Karpas-422 (cell line): ENCODE results near the gene RTN4. TPM values are rescaled to one million over a fixed set of nuclear protein-coding genes. Genes with fewer than 3 reads are reported as not detected.

Experiments used
- DNase-seq: peaks from one replicate; pipeline ENCODE4 v3.0.0-alpha.2; 2015
- H2AFZ ChIP-seq: fragments of 200-600 bp; sonication (generic); 2 replicates; pipeline ENCODE4 v1.6.1; 2014; ENCODE audit warnings: antibody characterized with exemption, low read length, mixed read lengths
- H3K27ac ChIP-seq: fragments of 200-600 bp; sonication (generic); 2 replicates; pipeline ENCODE4 v1.5.1; 2014; ENCODE audit warnings: mild to moderate bottlenecking, low read length, moderate library complexity
- H3K27me3 ChIP-seq: fragments of 200-600 bp; sonication (generic); 2 replicates; pipeline ENCODE4 v1.6.1; 2014; ENCODE audit warnings: low read length, mixed read lengths
- H3K36me3 ChIP-seq: fragments of 200-600 bp; sonication (generic); 2 replicates; pipeline ENCODE4 v1.6.1; 2014; ENCODE audit warnings: low read length, mixed read lengths; ENCODE audit not compliant: insufficient read depth
- H3K4me1 ChIP-seq: fragments of 200-600 bp; sonication (generic); 2 replicates; pipeline ENCODE4 v1.6.1; 2014; ENCODE audit warnings: mild to moderate bottlenecking, low read length, mixed read lengths
- H3K4me2 ChIP-seq: fragments of 200-600 bp; sonication (generic); 2 replicates; pipeline ENCODE4 v1.6.1; 2014; ENCODE audit warnings: low read length, low read depth, mild to moderate bottlenecking; ENCODE audit not compliant: poor library complexity, severe bottlenecking
- H3K4me3 ChIP-seq: fragments of 200-600 bp; sonication (generic); 2 replicates; pipeline ENCODE4 v1.5.1; 2014; ENCODE audit warnings: mild to moderate bottlenecking, antibody characterized with exemption, low read length, mixed read lengths
- H3K79me2 ChIP-seq: fragments of 200-600 bp; sonication (generic); 2 replicates; pipeline ENCODE4 v1.6.1; 2014; ENCODE audit warnings: mild to moderate bottlenecking, low read length, mixed read lengths
- H3K9ac ChIP-seq: fragments of 200-600 bp; sonication (generic); 2 replicates; pipeline ENCODE4 v1.6.0; 2014; ENCODE audit warnings: low read length
- H3K9me2 ChIP-seq: fragments of 200-600 bp; sonication (generic), shearing (Covaris generic); replicated peaks from 2 replicates; pipeline ENCODE4 v1.6.0; 2014; ENCODE audit warnings: mild to moderate bottlenecking, low read length, moderate library complexity; ENCODE audit not compliant: insufficient read depth
- H3K9me3 ChIP-seq: fragments of 300-700, 200-600 bp; sonication (generic); 2 replicates; pipeline ENCODE4 v1.6.1; 2014; ENCODE audit warnings: low read length, mixed read lengths
- H4K20me1 ChIP-seq: fragments of 200-600 bp; sonication (generic); 2 replicates; pipeline ENCODE4 v1.6.1; 2014; ENCODE audit warnings: mild to moderate bottlenecking, antibody characterized with exemption, low read length, low read depth; ENCODE audit not compliant: insufficient read depth
- total RNA-seq: library from RNA; depleted of rRNA; stranded (reverse); fragments of >200 nt; shearing (Covaris generic); gene quantifications from 2 replicates; pipeline ENCODE4 v1.2.3, GENCODE V29; 2014; ENCODE audit warnings: low replicate concordance

Gene RTN4
- total RNA-seq, 1 experiment from 2014 or later, result 109 TPM

GRCh38 chr2:55025082-55025481, 25.2 kb downstream of the RTN4 start:
- no peak overlapping the region for H2AFZ ChIP-seq
- H3K9me3 ChIP-seq, result no peaks in the 10 kb centered on the region
- H3K79me2 ChIP-seq, result peaks cover 98% of the 10 kb centered on the region
- peak overlapping the region; percentile 87 for H3K27ac ChIP-seq
- no peaks in the 10 kb centered on the region for H3K9me2 ChIP-seq
- H3K4me3 ChIP-seq, result peak overlapping the region; percentile 50
- H3K4me2 ChIP-seq, result peak overlapping the region; percentile 71
- H4K20me1 ChIP-seq, result no peaks in the 10 kb centered on the region
- no peaks in the 10 kb centered on the region for H3K27me3 ChIP-seq
- peaks cover 88% of the 10 kb centered on the region for H3K4me1 ChIP-seq
- peak overlapping the region; percentile 46 for H3K9ac ChIP-seq
- no peaks in the 10 kb centered on the region for H3K36me3 ChIP-seq
- peak; percentile 75 for DNase-seq

GRCh38 chr2:55022476-55022875, 27.8 kb downstream of the RTN4 start:
- no peaks in the 10 kb centered on the region for H3K9me3 ChIP-seq
- H3K36me3 ChIP-seq, result peaks cover 19% of the 10 kb centered on the region
- H3K4me3 ChIP-seq, result no peak overlapping the region
- no peak overlapping the region for H3K9ac ChIP-seq
- DNase-seq, result no peak
- no peaks in the 10 kb centered on the region for H3K27me3 ChIP-seq
- peak overlapping the region; percentile 87 for H3K27ac ChIP-seq
- no peaks in the 10 kb centered on the region for H4K20me1 ChIP-seq
- no peak overlapping the region for H3K4me2 ChIP-seq
- no peak overlapping the region for H2AFZ ChIP-seq
- no peaks in the 10 kb centered on the region for H3K9me2 ChIP-seq
- H3K79me2 ChIP-seq, result peaks cover 98% of the 10 kb centered on the region
- peaks cover 85% of the 10 kb centered on the region for H3K4me1 ChIP-seq

GRCh38 chr2:55019526-55020258, 30.6 kb downstream of the RTN4 start:
- Histone ChIP-seq H2AFZ (no peak overlapping the region), H3K9ac (peak overlapping the region; percentile 5; the same call in 1 of the 2 replicates), H4K20me1 (no peaks in the 10 kb centered on the region), H3K27ac (peak overlapping the region; percentile 81), H3K27me3 (no peaks in the 10 kb centered on the region), H3K4me1 (peaks cover 61% of the 10 kb centered on the region), H3K79me2 (peaks cover 98% of the 10 kb centered on the region), H3K9me2 (no peaks in the 10 kb centered on the region), H3K9me3 (no peaks in the 10 kb centered on the region), H3K4me3 (peak overlapping the region; percentile 18; the same call in 1 of the 2 replicates), H3K4me2 (peak overlapping the region; percentile 59), H3K36me3 (peaks cover 24% of the 10 kb centered on the region)
- DNase-seq, result peak; percentile 70

GRCh38 chr2:55018619-55019018, 31.6 kb downstream of the RTN4 start:
- peaks cover 24% of the 10 kb centered on the region for H3K36me3 ChIP-seq
- H3K9me3 ChIP-seq, result no peaks in the 10 kb centered on the region
- H3K9ac ChIP-seq, result no peak overlapping the region
- peaks cover 61% of the 10 kb centered on the region for H3K4me1 ChIP-seq
- H3K4me2 ChIP-seq, result peak overlapping the region; percentile 59
- H3K9me2 ChIP-seq, result no peaks in the 10 kb centered on the region
- no peaks in the 10 kb centered on the region for H3K27me3 ChIP-seq
- peaks cover 99% of the 10 kb centered on the region for H3K79me2 ChIP-seq
- DNase-seq, result no peak
- no peak overlapping the region for H2AFZ ChIP-seq
- no peak overlapping the region for H3K4me3 ChIP-seq
- H4K20me1 ChIP-seq, result no peaks in the 10 kb centered on the region
- peak overlapping the region; percentile 81; the same call in 1 of the 2 replicates for H3K27ac ChIP-seq

- peaks cover 24% of the 10 kb centered on the region for H3K36me3 ChIP-seq
- no peaks in the 10 kb centered on the region for H3K9me3 ChIP-seq
- DNase-seq, result no peak
- H3K9me2 ChIP-seq, result no peaks in the 10 kb centered on the region
- no peak overlapping the region for H2AFZ ChIP-seq
- peak overlapping the region; percentile 81; the same call in 1 of the 2 replicates for H3K27ac ChIP-seq
- no peak overlapping the region for H3K4me2 ChIP-seq
- no peaks in the 10 kb centered on the region for H3K27me3 ChIP-seq
- peaks cover 61% of the 10 kb centered on the region for H3K4me1 ChIP-seq
- no peak overlapping the region for H3K9ac ChIP-seq
- no peaks in the 10 kb centered on the region for H4K20me1 ChIP-seq
- H3K79me2 ChIP-seq, result peaks cover 99% of the 10 kb centered on the region
- H3K4me3 ChIP-seq, result no peak overlapping the region
Measured at GRCh38 chr2:55017880-55018279, 32.4 kb downstream of the RTN4 start.

- Histone ChIP-seq H3K27me3 (no peaks in the 10 kb centered on the region), H3K4me3 (no peak overlapping the region), H3K9ac (no peak overlapping the region), H3K9me3 (no peaks in the 10 kb centered on the region), H3K9me2 (no peaks in the 10 kb centered on the region), H3K4me1 (peaks cover 61% of the 10 kb centered on the region), H2AFZ (no peak overlapping the region), H3K27ac (no peak overlapping the region), H4K20me1 (no peaks in the 10 kb centered on the region), H3K79me2 (peaks cover 99% of the 10 kb centered on the region), H3K4me2 (no peak overlapping the region), H3K36me3 (peaks cover 24% of the 10 kb centered on the region)
- DNase-seq, result no peak
Measured at GRCh38 chr2:55017428-55017827, 32.8 kb downstream of the RTN4 start.

- no peak overlapping the region for H2AFZ ChIP-seq
- peaks cover 24% of the 10 kb centered on the region for H3K36me3 ChIP-seq
- H3K27me3 ChIP-seq, result no peaks in the 10 kb centered on the region
- H4K20me1 ChIP-seq, result no peaks in the 10 kb centered on the region
- DNase-seq, result peak; percentile 73
- no peak overlapping the region for H3K27ac ChIP-seq
- peaks cover 64% of the 10 kb centered on the region for H3K4me1 ChIP-seq
- H3K4me3 ChIP-seq, result no peak overlapping the region
- peaks cover 100% of the 10 kb centered on the region for H3K79me2 ChIP-seq
- no peak overlapping the region for H3K4me2 ChIP-seq
- no peak overlapping the region for H3K9ac ChIP-seq
- H3K9me3 ChIP-seq, result no peaks in the 10 kb centered on the region
- no peaks in the 10 kb centered on the region for H3K9me2 ChIP-seq
Measured at GRCh38 chr2:55014962-55015939, 35.0 kb downstream of the RTN4 start.

- peak; percentile 67 for DNase-seq
- Histone ChIP-seq H3K9ac (peak overlapping the region; percentile 1; the same call in 1 of the 2 replicates), H3K4me2 (peak overlapping the region; percentile 37), H3K27ac (peak overlapping the region; percentile 85), H4K20me1 (no peaks in the 10 kb centered on the region), H3K4me1 (peaks cover 64% of the 10 kb centered on the region), H3K79me2 (peaks cover 100% of the 10 kb centered on the region), H3K36me3 (peaks cover 19% of the 10 kb centered on the region), H3K27me3 (no peaks in the 10 kb centered on the region), H3K9me3 (no peaks in the 10 kb centered on the region), H2AFZ (no peak overlapping the region), H3K4me3 (no peak overlapping the region), H3K9me2 (no peaks in the 10 kb centered on the region)
Measured at GRCh38 chr2:55013936-55014335, 36.3 kb downstream of the RTN4 start.
